HG03139 (cell line): ENCODE measurements around the gene CBX2.
A peak's percentile ranks its signal among the peaks of the same experiment; 100 is the strongest.
"Not testable (repeated sequence)": the region's sequence is repeated elsewhere in the genome, so short reads cannot be mapped to it uniquely, and the experiment has no call there.

Experiments
- ATAC-seq: cut with Tn5 transposase; IDR thresholded peaks from one replicate; pipeline ENCODE4 v1.9.1; 2021; ENCODE audit not compliant: unreplicated experiment

Gene CBX2

GRCh38 chr17:79769570-79770506, 8.1 kb upstream of the CBX2 start:
- ATAC-seq = no peak

GRCh38 chr17:79771276-79771675, 6.7 kb upstream of the CBX2 start:
- ATAC-seq = no peak

GRCh38 chr17:79772726-79773125, 5.2 kb upstream of the CBX2 start:
- not testable (repeated sequence) for ATAC-seq

- ATAC-seq = no peak
Observed at GRCh38 chr17:79774561-79774975, 3.4 kb upstream of the CBX2 start.

GRCh38 chr17:79775632-79776031, 2.3 kb upstream of the CBX2 start:
- no peak for ATAC-seq

GRCh38 chr17:79776376-79777119, 1.4 kb upstream of the CBX2 start:
- ATAC-seq = no peak

- ATAC-seq = peak; percentile 18
Observed at GRCh38 chr17:79777120-79777893, 641 bp upstream of the CBX2 start.

- ATAC-seq = peak; percentile 12
Observed at GRCh38 chr17:79778504-79779083, 646 bp downstream of the CBX2 start.

GRCh38 chr17:79779084-79779529, 1.2 kb downstream of the CBX2 start:
- no peak for ATAC-seq

GRCh38 chr17:79779661-79780365, 1.9 kb downstream of the CBX2 start:
- no peak for ATAC-seq

GRCh38 chr17:79781012-79781650, 3.2 kb downstream of the CBX2 start:
- ATAC-seq = no peak

GRCh38 chr17:79781736-79782575, 4.0 kb downstream of the CBX2 start:
- ATAC-seq = no peak

GRCh38 chr17:79783891-79784290, 5.9 kb downstream of the CBX2 start:
- ATAC-seq = no peak

GRCh38 chr17:79784353-79785016, 6.5 kb downstream of the CBX2 start:
- no peak for ATAC-seq

GRCh38 chr17:79785017-79785899, 7.3 kb downstream of the CBX2 start:
- ATAC-seq = no peak

GRCh38 chr17:79785900-79786810, 8.2 kb downstream of the CBX2 start:
- ATAC-seq = no peak
